ENCODE data around the gene OR10H1.
"Not testable (repeated sequence)": the region's sequence is repeated elsewhere in the genome, so short reads cannot be mapped to it uniquely, and the experiment has no call there.

Gene OR10H1

GRCh38 chr19:15774159-15774558 lies 41.3 kb downstream of the OR10H1 start:
- DNase-seq (ENCODE audit: low read depth in 2 of 2) = not testable (repeated sequence)

DNA sequence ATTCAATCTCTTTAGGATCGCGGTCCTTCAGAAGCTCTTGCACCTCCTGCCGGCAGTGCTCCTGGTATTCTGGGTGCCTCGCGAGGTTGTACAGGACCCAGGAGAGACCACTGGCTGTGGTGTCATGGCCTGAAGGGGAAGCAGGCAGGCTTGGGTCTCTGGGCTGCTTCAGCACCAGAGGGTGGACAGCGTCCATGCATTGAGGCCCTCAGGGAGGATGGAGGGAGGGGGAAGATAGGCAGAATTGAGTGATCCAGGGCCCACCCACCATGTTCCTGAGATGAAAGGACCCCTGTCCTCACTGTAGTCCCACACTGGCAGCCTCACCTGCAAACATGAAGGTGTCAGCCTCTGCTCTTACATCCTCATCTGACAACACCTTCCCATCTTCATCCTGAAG lies 45.9 kb downstream of the OR10H1 start:
- no peak for DNase-seq (ENCODE audit: low read depth in 2 of 2)

GRCh38 chr19:15759962-15760565 lies 55.4 kb downstream of the OR10H1 start:
- DNase-seq (ENCODE audit: low read depth in 2 of 2) = no peak

DNA sequence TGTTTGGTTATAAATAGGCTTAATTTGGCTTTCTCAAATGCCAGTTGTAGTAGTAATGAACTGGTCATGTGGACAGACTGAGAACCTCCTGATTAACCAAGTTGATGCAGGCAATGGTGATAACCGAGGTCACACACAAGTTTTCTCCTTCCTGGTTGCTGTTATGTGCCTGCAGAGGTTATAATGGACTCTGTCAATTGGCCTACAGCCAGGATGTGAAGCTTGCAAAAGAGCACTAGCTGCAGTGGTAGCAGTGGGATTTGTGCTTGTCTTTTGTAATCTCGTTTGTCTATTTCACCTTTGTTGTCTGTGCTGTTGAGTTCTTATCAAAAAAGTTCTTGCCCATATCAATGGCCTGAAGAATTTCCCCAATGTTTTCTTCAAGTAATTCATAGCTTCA lies 57.1 kb downstream of the OR10H1 start:
- no peak for DNase-seq (ENCODE audit: low read depth in 2 of 2)
